SK-N-SH (cell line): ENCODE results near the gene PARS2. TPM values are rescaled to one million over a fixed set of nuclear protein-coding genes. Genes with fewer than 3 reads are reported as not detected.

ENCODE experiments used
- CTCF ChIA-PET: fragments of 300-600, 350-600 bp; formaldehyde crosslinking; extraction: SDS; loops from one replicate; lab custom pipeline; 2021; lab: Yijun Ruan, JAX
- POLR2A ChIA-PET: fragments of 350-600 bp; sonication (Branson Sonifier 250); formaldehyde crosslinking; extraction: SDS; loops from one replicate; lab custom pipeline; 2020; ENCODE audit warnings: antibody characterized with exemption, inconsistent platforms; lab: Yijun Ruan, JAX
- DNase-seq: peaks from one replicate; pipeline ENCODE4 v3.0.0; 2012
- H2AFZ ChIP-seq: fragments of 200-600 bp; sonication (generic); 2 replicates; pipeline ENCODE4 v1.8.1; 2016; ENCODE audit warnings: antibody characterized with exemption, mild to moderate bottlenecking, low read depth
- H3F3A ChIP-seq: fragments of 200-600 bp; sonication (generic); replicated peaks from 2 replicates; pipeline ENCODE3; 2016; ENCODE audit warnings: antibody characterized with exemption, mild to moderate bottlenecking; ENCODE audit not compliant: insufficient read depth
- H3K27ac ChIP-seq, 2 experiments: fragments of 200-500 bp in 1 of 2; fragments of 200-600 bp in 1 of 2; sonication (Bioruptor generic) in 1 of 2; sonication (generic), shearing (Covaris generic) in 1 of 2; 2 replicates each; pipeline versions ENCODE4 v1.5.1 to v1.6.1; 2014 to 2016; ENCODE audit warnings: low read depth in 2 of 2, inconsistent platforms in 1 of 2, low read length in 1 of 2, mild to moderate bottlenecking in 1 of 2, mixed read lengths in 1 of 2
- H3K27me3 ChIP-seq: fragments of 200-600 bp; sonication (generic), shearing (Covaris generic); 2 replicates; pipeline ENCODE4 v1.6.1; 2016; ENCODE audit warnings: mixed run types; ENCODE audit not compliant: insufficient read depth
- H3K36me3 ChIP-seq, 2 experiments: fragments of 200-500 bp in 1 of 2; fragments of 200-600 bp in 1 of 2; sonication (Bioruptor generic) in 1 of 2; sonication (generic) in 1 of 2; replicated peaks in 1 of 2; 2 replicates each; pipeline versions ENCODE3 to v1.5.1; 2014 to 2016; ENCODE audit warnings: low read length in 1 of 2, mild to moderate bottlenecking in 1 of 2; ENCODE audit not compliant: insufficient read depth in 2 of 2, control insufficient read depth in 1 of 2
- H3K4me1 ChIP-seq, 2 experiments: fragments of 200-500 bp in 1 of 2; fragments of 200-600 bp in 1 of 2; sonication (Bioruptor generic) in 1 of 2; sonication (generic), shearing (Covaris generic) in 1 of 2; 2 replicates each; pipeline versions ENCODE4 v1.5.1 to v1.6.1; 2014 to 2016; ENCODE audit warnings: low read depth in 1 of 2, low read length in 1 of 2, mixed run types in 1 of 2; ENCODE audit not compliant: insufficient read depth in 2 of 2, control insufficient read depth in 1 of 2
- H3K4me2 ChIP-seq: fragments of 200-600 bp; sonication (generic), shearing (Covaris generic); 2 replicates; pipeline ENCODE4 v1.6.1; 2017; ENCODE audit warnings: mixed run types
- H3K4me3 ChIP-seq, 2 experiments: fragments of 200-500 bp in 1 of 2; fragments of 200-600 bp in 1 of 2; sonication (Bioruptor generic) in 1 of 2; sonication (generic), shearing (Covaris generic) in 1 of 2; 2 replicates each; pipeline versions ENCODE4 v1.5.1 to v1.8.1; 2014 to 2016; ENCODE audit warnings: low read depth in 2 of 2, inconsistent platforms in 1 of 2, low read length in 1 of 2, mild to moderate bottlenecking in 1 of 2, mixed read lengths in 1 of 2, moderate library complexity in 1 of 2
- H3K79me2 ChIP-seq: fragments of 200-600 bp; sonication (generic); 2 replicates; pipeline ENCODE4 v1.8.1; 2017; ENCODE audit warnings: mild to moderate bottlenecking; ENCODE audit not compliant: insufficient read depth
- H3K9ac ChIP-seq: fragments of 200-600 bp; sonication (generic); 2 replicates; pipeline ENCODE4 v1.6.1; 2017; ENCODE audit warnings: mixed run types
- H3K9me2 ChIP-seq: fragments of 200-600 bp; sonication (generic); 2 replicates; pipeline ENCODE4 v1.6.1; 2017; ENCODE audit warnings: mixed run types
- H3K9me3 ChIP-seq: fragments of 200-600 bp; sonication (generic); 2 replicates; pipeline ENCODE4 v1.6.1; 2017; ENCODE audit warnings: mixed run types, mild to moderate bottlenecking, moderate library complexity
- H4K20me1 ChIP-seq: fragments of 200-600 bp; sonication (generic); 2 replicates; pipeline ENCODE4 v1.6.1; 2017; ENCODE audit warnings: mild to moderate bottlenecking, mixed run types; ENCODE audit not compliant: insufficient read depth
- CHD2 ChIP-seq: fragments of 150-350 bp; IDR thresholded peaks from 2 replicates; pipeline ENCODE4 v1.6.1; 2018; ENCODE audit warnings: low read length; ENCODE audit not compliant: partially characterized antibody
- EZH2phosphoT487 ChIP-seq: fragments of 200-600 bp; sonication (generic); IDR thresholded peaks from 2 replicates; pipeline ENCODE4 v1.6.1; 2017; ENCODE audit warnings: low read depth, mixed run types, mild to moderate bottlenecking, antibody characterized with exemption, moderate library complexity, borderline replicate concordance
- FOXJ3 ChIP-seq: sonication (generic); formaldehyde crosslinking; IDR thresholded peaks from 2 replicates; pipeline ENCODE4 v1.5.1; 2020; ENCODE audit warnings: mild to moderate bottlenecking, missing genetic modification reagents
- GABPA ChIP-seq: IDR thresholded peaks from 2 replicates; pipeline ENCODE4 v1.4.0; 2012; ENCODE audit warnings: low read depth, mild to moderate bottlenecking
- GATA2 ChIP-seq: sonication (generic); formaldehyde crosslinking; IDR thresholded peaks from 2 replicates; pipeline ENCODE4 v1.5.0; 2020; ENCODE audit warnings: mild to moderate bottlenecking, missing genetic modification reagents
- IRF3 ChIP-seq: fragments of 150-350 bp; IDR thresholded peaks from 2 replicates; pipeline ENCODE4 v1.6.1; 2016; ENCODE audit warnings: mild to moderate bottlenecking, low read depth, low read length
- JUND ChIP-seq: IDR thresholded peaks from 2 replicates; pipeline ENCODE4 v1.4.0; 2012
- MXI1 ChIP-seq: IDR thresholded peaks from 2 replicates; pipeline ENCODE4 v1.6.1; 2012; ENCODE audit warnings: mild to moderate bottlenecking, low read depth, low read length, improper control_type of control experiment
- NFIC ChIP-seq: IDR thresholded peaks from 2 replicates; pipeline ENCODE4 v1.4.0; 2012; ENCODE audit warnings: borderline replicate concordance
- POLR2AphosphoS5 ChIP-seq: IDR thresholded peaks from 2 replicates; pipeline ENCODE4 v1.6.1; 2012; ENCODE audit warnings: low read depth, low read length
- RCOR1 ChIP-seq: fragments of 150-350 bp; IDR thresholded peaks from 2 replicates; pipeline ENCODE4 v1.6.1; 2017; ENCODE audit warnings: antibody characterized with exemption, low read length
- REST ChIP-seq: IDR thresholded peaks from 2 replicates; pipeline ENCODE4 v1.6.1; 2012; ENCODE audit warnings: mild to moderate bottlenecking, low read depth, low read length, moderate library complexity
- SIN3A ChIP-seq: IDR thresholded peaks from 2 replicates; pipeline ENCODE4 v1.6.1; 2012; ENCODE audit warnings: low read depth, mild to moderate bottlenecking, low read length, moderate library complexity, borderline replicate concordance
- SMC3 ChIP-seq: IDR thresholded peaks from 2 replicates; pipeline ENCODE4 v1.6.1; 2012; ENCODE audit warnings: low read depth, low read length, improper control_type of control experiment
- TAF1 ChIP-seq: IDR thresholded peaks from 2 replicates; pipeline ENCODE4 v1.6.1; 2012; ENCODE audit warnings: low read depth, mild to moderate bottlenecking, low read length, moderate library complexity, borderline replicate concordance
- TCF12 ChIP-seq: IDR thresholded peaks from 2 replicates; pipeline ENCODE4 v1.4.0; 2012
- TEAD4 ChIP-seq: IDR thresholded peaks from 2 replicates; pipeline ENCODE4 v1.4.0; 2012; ENCODE audit warnings: mild to moderate bottlenecking, borderline replicate concordance; ENCODE audit not compliant: insufficient read depth
- ZBTB33 ChIP-seq: IDR thresholded peaks from 2 replicates; pipeline ENCODE4 v1.4.0; 2012; ENCODE audit warnings: low read depth, borderline replicate concordance
- WGBS: methylation state at CpG from one replicate; pipeline ENCODE4 v1.1.6; 2017; ENCODE audit warnings: low lambda C conversion rate; 5-methylcytosine and 5-hydroxymethylcytosine counted together
- polyA plus RNA-seq, 3 experiments: library from polyadenylated mRNA; depleted of rRNA; stranded (reverse); fragments of >200 nt; gene quantifications; 2 replicates each; pipeline ENCODE4 v1.2.3, GENCODE V29; 2012

Gene PARS2
- polyA plus RNA-seq, 1 of the 3 experiments (the other 2 are of a cell fraction), result 3.2 TPM

GRCh38 chr1:54812801-54813484 lies 48.6 kb upstream of the PARS2 start:
- no peak overlapping the region for H3K4me2 ChIP-seq
- no peak overlapping the region for H3K4me3 ChIP-seq
- peaks cover 0 to 2% of the 10 kb centered on the region in 2 experiments; a peak in 1 of 4 replicates for H3K4me1 ChIP-seq
- H3K9me2 ChIP-seq, result no peaks in the 10 kb centered on the region
- DNase-seq, result no peak
- ChIA-PET CTCF (interaction anchor here (0.7 to 4.3 kb wide), 7 partner anchors 13 to 323 kb away, joined by 3 to 20 read pairs (median 5); partner anchors contain the start of gene PARS2), POLR2A (no interaction called here)
- no peaks in the 10 kb centered on the region for H4K20me1 ChIP-seq
- TF ChIP-seq REST, result no peak
- no peak for TF ChIP-seq RCOR1
- no peak for TF ChIP-seq TEAD4
- no peak for TF ChIP-seq SIN3A
- TF ChIP-seq FOXJ3 (CRISPR knock-in tag), result no peak
- no peak for TF ChIP-seq POLR2AphosphoS5
- TF ChIP-seq GABPA, result no peak
- TF ChIP-seq MXI1, result no peak
- TF ChIP-seq JUND, result no peak
- TF ChIP-seq NFIC, result no peak
- no peak for TF ChIP-seq CHD2
- no peak for TF ChIP-seq TCF12
- TF ChIP-seq GATA2 (CRISPR knock-in tag), result no peak
- TF ChIP-seq EZH2phosphoT487, result no peak
- TF ChIP-seq SMC3, result no peak
- no peak for TF ChIP-seq TAF1
- no peak for TF ChIP-seq ZBTB33
- TF ChIP-seq IRF3, result no peak
- TF ChIP-seq, all 33 proteins: peak for 0
- no peaks in the 10 kb centered on the region for H3F3A ChIP-seq
- no peak overlapping the region for H3K27ac ChIP-seq
- WGBS, result 62% methylated on average over 13 of the region's 13 CpGs
- H3K9me3 ChIP-seq, result no peaks in the 10 kb centered on the region
- H2AFZ ChIP-seq, result no peak overlapping the region
- H3K9ac ChIP-seq, result no peak overlapping the region
- H3K36me3 ChIP-seq, result no peaks in the 10 kb centered on the region
- H3K27me3 ChIP-seq, result no peaks in the 10 kb centered on the region
- no peaks in the 10 kb centered on the region for H3K79me2 ChIP-seq
